ENCODE measurements around the gene CEACAM18.

GRCh38 chr19:51488491-51488890 lies 10.2 kb downstream of the CEACAM18 start:
- TF ChIP-seq CTCF (IDR thresholded peaks at IDR 0.05; ENCODE audit: extremely low read depth in 1 of 2, insufficient read depth in 1 of 2, low read depth in 1 of 2, low read length in 2 of 2) (no peak), MYC (IDR thresholded peaks at IDR 0.05; ENCODE audit: low read depth, low read length) (no peak), POLR2A (IDR thresholded peaks at IDR 0.05; ENCODE audit: low read depth, low read length) (no peak), EZH2 (IDR thresholded peaks at IDR 0.05; ENCODE audit: borderline replicate concordance, low read depth, low read length, severe bottlenecking) (no peak), POLR2AphosphoS5 (IDR thresholded peaks at IDR 0.05; ENCODE audit: insufficient read depth, low read depth, low read length) (no peak)
